Activated B cell treated with CpG ODN at 0.5 μM for 24 hours (primary cell): ENCODE results near the gene UMPS. TPM values are rescaled to one million over a fixed set of nuclear protein-coding genes. Genes with fewer than 3 reads are reported as not detected.
"Not testable (repeated sequence)": the region's sequence is repeated elsewhere in the genome, so short reads cannot be mapped to it uniquely, and the experiment has no call there.

ENCODE experiments used
- ATAC-seq: fragments of 200-7000 bp; cut with Tn5 transposase; one replicate; pipeline ENCODE4 v1.10.0; 2021; ENCODE audit warnings: low read depth, mild to moderate bottlenecking, moderate library complexity
- CTCF ChIA-PET: fragments of 350-600 bp; sonication (Branson Sonifier 250); formaldehyde crosslinking; loops from one replicate; lab custom pipeline; 2021; ENCODE audit warnings: antibody characterized with exemption; lab: Charles Lee
- POLR2A ChIA-PET: fragments of 350-600 bp; sonication (Branson Sonifier 250); formaldehyde crosslinking; loops from one replicate; lab custom pipeline; 2021; ENCODE audit warnings: antibody characterized with exemption; lab: Charles Lee
- DNase-seq: peaks from one replicate; pipeline ENCODE4 v3.0.0; 2022
- H3K27ac Mint-ChIP-seq: one replicate; pipeline ENCODE4 v1.8.0; 2020; ENCODE audit warnings: mixed read lengths
- H3K27me3 Mint-ChIP-seq: one replicate; pipeline ENCODE4 v1.8.0; 2021; ENCODE audit warnings: mixed read lengths
- H3K36me3 Mint-ChIP-seq: one replicate; pipeline ENCODE4 v1.8.0; 2021; ENCODE audit warnings: low read depth, mixed read lengths
- H3K4me1 Mint-ChIP-seq: one replicate; pipeline ENCODE4 v1.8.0; 2021; ENCODE audit warnings: mixed read lengths
- H3K4me3 Mint-ChIP-seq: one replicate; pipeline ENCODE4 v1.8.0; 2020; ENCODE audit warnings: mild to moderate bottlenecking, mixed read lengths
- H3K9me3 Mint-ChIP-seq: one replicate; pipeline ENCODE4 v1.8.0; 2020; ENCODE audit warnings: mixed read lengths
- CTCF ChIP-seq: fragments of 200-600 bp; IDR thresholded peaks from one replicate; pipeline ENCODE4 v1.8.0; 2022; ENCODE audit warnings: antibody characterized with exemption, mild to moderate bottlenecking
- intact Hi-C: fragments of 100-400 bp; cut with micrococcal nuclease; formaldehyde crosslinking; loops from one replicate; pipeline ENCODE4 v1.15.1; 2024
- total RNA-seq: library from RNA; stranded (reverse); gene quantifications from 2 replicates; pipeline ENCODE4 v1.2.3, GENCODE V29; 2022

The UMPS gene
- total RNA-seq, 1 donor from 2014 or later, result 31.6 TPM

GRCh38 chr3:124788254-124788745, 58.0 kb downstream of the UMPS start:
- no peak overlapping the region for H3K4me3 Mint-ChIP-seq
- DNase-seq, result no peak
- no peak for TF ChIP-seq CTCF
- peaks cover 13% of the 10 kb centered on the region for H3K27me3 Mint-ChIP-seq
- no peaks in the 10 kb centered on the region for H3K9me3 Mint-ChIP-seq
- no peaks in the 10 kb centered on the region for H3K36me3 Mint-ChIP-seq
- ATAC-seq, result no peak
- ChIA-PET POLR2A (no interaction called here), CTCF (no interaction called here)
- no peaks in the 10 kb centered on the region for H3K4me1 Mint-ChIP-seq
- intact Hi-C loops, result no loop called here
- no peak overlapping the region for H3K27ac Mint-ChIP-seq

DNA sequence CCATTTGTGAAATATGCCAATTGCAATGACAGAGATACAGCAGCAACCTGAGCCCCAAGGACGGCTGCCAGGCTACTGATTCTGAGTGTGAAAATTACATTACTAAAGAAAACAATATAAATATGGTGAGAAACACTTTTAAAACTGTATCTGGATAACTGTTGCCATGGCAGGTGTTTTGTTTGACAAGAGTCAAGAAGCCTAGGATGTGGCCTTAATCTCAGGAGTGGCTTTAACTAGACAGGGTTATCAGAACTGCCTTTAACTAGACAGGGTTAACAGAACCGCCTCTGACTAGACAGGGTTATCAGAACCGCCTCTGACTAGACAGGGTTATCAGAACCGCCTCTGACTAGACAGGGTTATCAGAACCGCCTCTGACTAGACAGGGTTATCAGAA, 58.9 kb downstream of the UMPS start:
- H3K4me3 Mint-ChIP-seq, H3K36me3 Mint-ChIP-seq, POLR2A ChIA-PET, H3K4me1 Mint-ChIP-seq, intact Hi-C loops, CTCF ChIA-PET, H3K9me3 Mint-ChIP-seq, H3K27ac Mint-ChIP-seq, DNase-seq, ATAC-seq: not testable (repeated sequence)
- H3K27me3 Mint-ChIP-seq, result peaks cover 13% of the 10 kb centered on the region

GRCh38 chr3:124791142-124791541, 60.9 kb downstream of the UMPS start:
- DNase-seq, result no peak
- ChIA-PET POLR2A (interaction anchor here (0.6 kb wide), 1 partner anchor 674 kb away, joined by 4 read pairs; no protein-coding TSS in a partner anchor), CTCF (no interaction called here)
- no peak for TF ChIP-seq CTCF
- H3K4me1 Mint-ChIP-seq, result no peaks in the 10 kb centered on the region
- no peaks in the 10 kb centered on the region for H3K36me3 Mint-ChIP-seq
- intact Hi-C loops, result no loop called here
- no peaks in the 10 kb centered on the region for H3K9me3 Mint-ChIP-seq
- no peak overlapping the region for H3K27ac Mint-ChIP-seq
- H3K27me3 Mint-ChIP-seq, result peaks cover 11% of the 10 kb centered on the region
- no peak for ATAC-seq
- no peak overlapping the region for H3K4me3 Mint-ChIP-seq

GRCh38 chr3:124791639-124792151, 61.4 kb downstream of the UMPS start:
- H3K27ac Mint-ChIP-seq, result no peak overlapping the region
- peaks cover 11% of the 10 kb centered on the region for H3K27me3 Mint-ChIP-seq
- no peaks in the 10 kb centered on the region for H3K9me3 Mint-ChIP-seq
- DNase-seq (no peak), ATAC-seq (no peak)
- CTCF ChIA-PET, result no interaction called here
- POLR2A ChIA-PET, result interaction anchor here (0.6 kb wide), 1 partner anchor 674 kb away, joined by 4 read pairs; no protein-coding TSS in a partner anchor
- H3K4me3 Mint-ChIP-seq, result no peak overlapping the region
- no peaks in the 10 kb centered on the region for H3K4me1 Mint-ChIP-seq
- intact Hi-C loops, result no loop called here
- no peaks in the 10 kb centered on the region for H3K36me3 Mint-ChIP-seq
- no peak for TF ChIP-seq CTCF

DNA sequence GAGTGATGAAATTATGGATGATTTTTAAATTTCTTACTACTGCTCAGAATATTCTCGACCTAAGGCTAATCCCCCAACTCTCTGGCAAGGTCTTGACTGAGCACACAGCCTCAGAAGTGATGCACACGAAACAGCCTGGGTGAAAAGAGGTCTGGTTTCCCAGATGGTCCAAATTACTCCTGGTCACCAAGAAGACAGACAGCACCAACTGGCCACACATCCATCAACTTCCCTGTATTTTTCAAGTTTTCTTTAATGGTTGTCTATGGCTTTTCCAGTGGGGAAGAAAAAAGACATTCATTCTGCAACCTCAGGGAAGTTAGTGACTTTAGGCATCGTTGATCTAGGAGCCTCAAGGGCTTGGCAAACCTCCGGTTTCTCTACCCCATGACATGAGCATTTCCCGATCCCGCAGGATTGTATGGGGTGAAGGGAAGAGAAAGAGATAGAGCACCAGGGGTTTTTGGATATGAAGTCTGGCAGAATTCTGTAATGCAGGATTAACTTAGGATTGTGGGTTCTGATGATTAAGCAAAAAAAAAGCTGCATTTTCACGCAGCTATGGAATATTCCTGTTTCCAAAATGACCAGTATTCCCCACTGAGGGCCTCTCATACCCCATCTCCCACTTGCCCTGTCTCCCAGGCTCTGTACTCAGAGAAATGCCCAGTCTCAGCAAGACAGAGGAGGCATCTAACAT, 62.2 kb downstream of the UMPS start:
- DNase-seq, result no peak
- intact Hi-C loops, result no loop called here
- no peaks in the 10 kb centered on the region for H3K9me3 Mint-ChIP-seq
- no peak overlapping the region for H3K27ac Mint-ChIP-seq
- ATAC-seq, result no peak
- POLR2A ChIA-PET, result no interaction called here
- CTCF ChIA-PET, result no interaction called here
- H3K4me1 Mint-ChIP-seq, result no peaks in the 10 kb centered on the region
- TF ChIP-seq CTCF, result no peak
- H3K27me3 Mint-ChIP-seq, result peaks cover 11% of the 10 kb centered on the region
- H3K36me3 Mint-ChIP-seq, result no peaks in the 10 kb centered on the region
- no peak overlapping the region for H3K4me3 Mint-ChIP-seq
